GM23248 (cell line): ENCODE measurements around the gene TMIGD1.

Source experiments
- EZH2 ChIP-seq: fragments of 200-600 bp; sonication (generic); IDR thresholded peaks from 2 replicates; pipeline ENCODE4 v1.6.1; 2018; ENCODE audit warnings: antibody characterized with exemption, mild to moderate bottlenecking; ENCODE audit not compliant: insufficient read depth, poor library complexity, severe bottlenecking
- EZH2phosphoT487 ChIP-seq: fragments of 200-600 bp; sonication (generic); IDR thresholded peaks from 2 replicates; pipeline ENCODE4 v1.6.1; 2018; ENCODE audit warnings: antibody characterized with exemption, moderate library complexity, mild to moderate bottlenecking, low read depth; ENCODE audit not compliant: insufficient read depth

GRCh38 chr17:30271102-30271501 is 62.8 kb downstream of the TMIGD1 start:
- TF ChIP-seq EZH2phosphoT487 = no peak
- no peak for TF ChIP-seq EZH2
